Nephron (organoid): ENCODE data around the gene CDYL.
A peak's percentile ranks its signal among the peaks of the same experiment; 100 is the strongest.

Experiments
- H3K27ac Mint-ChIP-seq, 3 experiments: 2 replicates each; pipeline ENCODE4 v1.8.0; 2020; ENCODE audit warnings: mixed read lengths in 3 of 3, mild to moderate bottlenecking in 2 of 3, moderate library complexity in 1 of 3
- H3K27me3 Mint-ChIP-seq: 2 replicates; pipeline ENCODE4 v1.8.0; 2021; ENCODE audit warnings: low read depth, mild to moderate bottlenecking, moderate library complexity, mixed read lengths
- H3K36me3 Mint-ChIP-seq: 2 replicates; pipeline ENCODE4 v1.8.0; 2020; ENCODE audit warnings: low read depth, mixed read lengths
- H3K4me1 Mint-ChIP-seq: 2 replicates; pipeline ENCODE4 v1.8.0; 2020; ENCODE audit warnings: mixed read lengths
- H3K4me3 Mint-ChIP-seq, 3 experiments: 2 replicates each; pipeline ENCODE4 v1.8.0; 2020; ENCODE audit warnings: mild to moderate bottlenecking in 3 of 3, mixed read lengths in 3 of 3, moderate library complexity in 2 of 3
- H3K9me3 Mint-ChIP-seq: 2 replicates; pipeline ENCODE4 v1.8.0; 2020; ENCODE audit warnings: mixed read lengths
- CTCF ChIP-seq, 3 experiments: fragments of 200-600 bp; sonication (generic); IDR thresholded peaks; one replicate each; pipeline ENCODE4 v1.5.0; 2021; ENCODE audit warnings: antibody characterized with exemption in 3 of 3; ENCODE audit not compliant: unreplicated experiment in 3 of 3

Gene CDYL

GRCh38 chr6:4743926-4744325 is 32.3 kb upstream of the CDYL start:
- Mint-ChIP-seq H3K36me3 (no peaks in the 10 kb centered on the region), H3K4me1 (no peaks in the 10 kb centered on the region), H3K27me3 (peaks cover 4% of the 10 kb centered on the region), H3K4me3 (no peak overlapping the region), H3K27ac (no peak overlapping the region), H3K9me3 (no peaks in the 10 kb centered on the region)
- no peak for TF ChIP-seq CTCF (IDR thresholded peaks at IDR 0.05; ENCODE audit: unreplicated experiment in 3 of 3)

- H3K4me1 Mint-ChIP-seq: peaks cover 14% of the 10 kb centered on the region
- H3K27ac Mint-ChIP-seq: no peak overlapping the region
- H3K27me3 Mint-ChIP-seq: peaks cover 3% of the 10 kb centered on the region
- no peak overlapping the region for H3K4me3 Mint-ChIP-seq
- no peaks in the 10 kb centered on the region for H3K9me3 Mint-ChIP-seq
- TF ChIP-seq CTCF (IDR thresholded peaks at IDR 0.05; ENCODE audit: unreplicated experiment in 3 of 3): no peak
- no peaks in the 10 kb centered on the region for H3K36me3 Mint-ChIP-seq
Observed at GRCh38 chr6:4747588-4747987, 28.6 kb upstream of the CDYL start.

- Mint-ChIP-seq H3K36me3 (no peaks in the 10 kb centered on the region), H3K27me3 (no peaks in the 10 kb centered on the region), H3K4me1 (peaks cover 15% of the 10 kb centered on the region), H3K4me3 (no peak overlapping the region), H3K9me3 (no peaks in the 10 kb centered on the region), H3K27ac (peak overlapping the region in 1 of 3 experiments; percentile 59)
- TF ChIP-seq CTCF (IDR thresholded peaks at IDR 0.05; ENCODE audit: unreplicated experiment in 3 of 3): no peak
Observed at GRCh38 chr6:4751823-4752464, 24.3 kb upstream of the CDYL start.

- peaks cover 8% of the 10 kb centered on the region for H3K9me3 Mint-ChIP-seq
- peaks cover 15% of the 10 kb centered on the region for H3K4me1 Mint-ChIP-seq
- H3K27ac Mint-ChIP-seq: peak overlapping the region in 1 of 3 experiments; percentile 8
- no peaks in the 10 kb centered on the region for H3K36me3 Mint-ChIP-seq
- no peak overlapping the region for H3K4me3 Mint-ChIP-seq
- H3K27me3 Mint-ChIP-seq: peaks cover under 1% of the 10 kb centered on the region
- TF ChIP-seq CTCF (IDR thresholded peaks at IDR 0.05; ENCODE audit: unreplicated experiment in 3 of 3): no peak
Observed at GRCh38 chr6:4756247-4756646, 20.0 kb upstream of the CDYL start.

- Mint-ChIP-seq H3K9me3 (peaks cover 26% of the 10 kb centered on the region), H3K36me3 (no peaks in the 10 kb centered on the region), H3K27ac (no peak overlapping the region), H3K27me3 (peaks cover 5% of the 10 kb centered on the region), H3K4me3 (no peak overlapping the region), H3K4me1 (no peaks in the 10 kb centered on the region)
- no peak for TF ChIP-seq CTCF (IDR thresholded peaks at IDR 0.05; ENCODE audit: unreplicated experiment in 3 of 3)
Observed at GRCh38 chr6:4759997-4760396, 16.2 kb upstream of the CDYL start.

GRCh38 chr6:4760773-4761172 is 15.4 kb upstream of the CDYL start:
- Mint-ChIP-seq H3K4me1 (no peaks in the 10 kb centered on the region), H3K4me3 (no peak overlapping the region), H3K27ac (no peak overlapping the region), H3K27me3 (peaks cover 5% of the 10 kb centered on the region), H3K36me3 (no peaks in the 10 kb centered on the region), H3K9me3 (peaks cover 26% of the 10 kb centered on the region)
- TF ChIP-seq CTCF (IDR thresholded peaks at IDR 0.05; ENCODE audit: unreplicated experiment in 3 of 3): no peak
